ENCODE results near the gene ADGRA3. TPM values are rescaled to one million over a fixed set of nuclear protein-coding genes. Genes with fewer than 3 reads are reported as not detected.

ADGRA3 gene, protein sequence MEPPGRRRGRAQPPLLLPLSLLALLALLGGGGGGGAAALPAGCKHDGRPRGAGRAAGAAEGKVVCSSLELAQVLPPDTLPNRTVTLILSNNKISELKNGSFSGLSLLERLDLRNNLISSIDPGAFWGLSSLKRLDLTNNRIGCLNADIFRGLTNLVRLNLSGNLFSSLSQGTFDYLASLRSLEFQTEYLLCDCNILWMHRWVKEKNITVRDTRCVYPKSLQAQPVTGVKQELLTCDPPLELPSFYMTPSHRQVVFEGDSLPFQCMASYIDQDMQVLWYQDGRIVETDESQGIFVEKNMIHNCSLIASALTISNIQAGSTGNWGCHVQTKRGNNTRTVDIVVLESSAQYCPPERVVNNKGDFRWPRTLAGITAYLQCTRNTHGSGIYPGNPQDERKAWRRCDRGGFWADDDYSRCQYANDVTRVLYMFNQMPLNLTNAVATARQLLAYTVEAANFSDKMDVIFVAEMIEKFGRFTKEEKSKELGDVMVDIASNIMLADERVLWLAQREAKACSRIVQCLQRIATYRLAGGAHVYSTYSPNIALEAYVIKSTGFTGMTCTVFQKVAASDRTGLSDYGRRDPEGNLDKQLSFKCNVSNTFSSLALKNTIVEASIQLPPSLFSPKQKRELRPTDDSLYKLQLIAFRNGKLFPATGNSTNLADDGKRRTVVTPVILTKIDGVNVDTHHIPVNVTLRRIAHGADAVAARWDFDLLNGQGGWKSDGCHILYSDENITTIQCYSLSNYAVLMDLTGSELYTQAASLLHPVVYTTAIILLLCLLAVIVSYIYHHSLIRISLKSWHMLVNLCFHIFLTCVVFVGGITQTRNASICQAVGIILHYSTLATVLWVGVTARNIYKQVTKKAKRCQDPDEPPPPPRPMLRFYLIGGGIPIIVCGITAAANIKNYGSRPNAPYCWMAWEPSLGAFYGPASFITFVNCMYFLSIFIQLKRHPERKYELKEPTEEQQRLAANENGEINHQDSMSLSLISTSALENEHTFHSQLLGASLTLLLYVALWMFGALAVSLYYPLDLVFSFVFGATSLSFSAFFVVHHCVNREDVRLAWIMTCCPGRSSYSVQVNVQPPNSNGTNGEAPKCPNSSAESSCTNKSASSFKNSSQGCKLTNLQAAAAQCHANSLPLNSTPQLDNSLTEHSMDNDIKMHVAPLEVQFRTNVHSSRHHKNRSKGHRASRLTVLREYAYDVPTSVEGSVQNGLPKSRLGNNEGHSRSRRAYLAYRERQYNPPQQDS (N-terminal part only)
- 10 to 100 TPM; 32.0 to 33.8 TPM for total RNA-seq

GRCh38 chr4:22515888-22516541, at the start of gene ADGRA3:
ADGRA3 (minus strand) TSS chr4:22516066; CDS start chr4:22515784, 282 bp downstream.
- TF ChIP-seq, protein P1, sequence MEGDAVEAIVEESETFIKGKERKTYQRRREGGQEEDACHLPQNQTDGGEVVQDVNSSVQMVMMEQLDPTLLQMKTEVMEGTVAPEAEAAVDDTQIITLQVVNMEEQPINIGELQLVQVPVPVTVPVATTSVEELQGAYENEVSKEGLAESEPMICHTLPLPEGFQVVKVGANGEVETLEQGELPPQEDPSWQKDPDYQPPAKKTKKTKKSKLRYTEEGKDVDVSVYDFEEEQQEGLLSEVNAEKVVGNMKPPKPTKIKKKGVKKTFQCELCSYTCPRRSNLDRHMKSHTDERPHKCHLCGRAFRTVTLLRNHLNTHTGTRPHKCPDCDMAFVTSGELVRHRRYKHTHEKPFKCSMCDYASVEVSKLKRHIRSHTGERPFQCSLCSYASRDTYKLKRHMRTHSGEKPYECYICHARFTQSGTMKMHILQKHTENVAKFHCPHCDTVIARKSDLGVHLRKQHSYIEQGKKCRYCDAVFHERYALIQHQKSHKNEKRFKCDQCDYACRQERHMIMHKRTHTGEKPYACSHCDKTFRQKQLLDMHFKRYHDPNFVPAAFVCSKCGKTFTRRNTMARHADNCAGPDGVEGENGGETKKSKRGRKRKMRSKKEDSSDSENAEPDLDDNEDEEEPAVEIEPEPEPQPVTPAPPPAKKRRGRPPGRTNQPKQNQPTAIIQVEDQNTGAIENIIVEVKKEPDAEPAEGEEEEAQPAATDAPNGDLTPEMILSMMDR (IDR thresholded peaks at IDR 0.05) = no peak
- peak; percentile 8 for TF ChIP-seq POLR2AphosphoS5 (IDR thresholded peaks at IDR 0.05)
- TF ChIP-seq POLR2A (IDR thresholded peaks at IDR 0.05) = peak; percentile 51
- H3K27me3 ChIP-seq (replicated peaks; ENCODE audit: insufficient read depth) = no peaks in the 10 kb centered on the region
- H3K4me3 ChIP-seq = peak within 1 kb of the TSS; percentile 47 to 54
- intact Hi-C loops (cut with DNase I) = loop anchor here (5.0 to 10.0 kb wide), 2 partner anchors 101 to 161 kb away; no protein-coding TSS in a partner anchor
- H3K36me3 ChIP-seq = no peaks in the 10 kb centered on the region
- H3K27ac ChIP-seq = peak within 1 kb of the TSS; percentile 78 to 89
- 0% methylated on average over 29 of the region's 74 CpGs for WGBS
- H3K4me1 ChIP-seq (replicated peaks) = no peaks in the 10 kb centered on the region
- no peaks in the 10 kb centered on the region for H3K9me3 ChIP-seq
- peak; percentile 69 for DNase-seq (ENCODE audit: low spot score)

DNA sequence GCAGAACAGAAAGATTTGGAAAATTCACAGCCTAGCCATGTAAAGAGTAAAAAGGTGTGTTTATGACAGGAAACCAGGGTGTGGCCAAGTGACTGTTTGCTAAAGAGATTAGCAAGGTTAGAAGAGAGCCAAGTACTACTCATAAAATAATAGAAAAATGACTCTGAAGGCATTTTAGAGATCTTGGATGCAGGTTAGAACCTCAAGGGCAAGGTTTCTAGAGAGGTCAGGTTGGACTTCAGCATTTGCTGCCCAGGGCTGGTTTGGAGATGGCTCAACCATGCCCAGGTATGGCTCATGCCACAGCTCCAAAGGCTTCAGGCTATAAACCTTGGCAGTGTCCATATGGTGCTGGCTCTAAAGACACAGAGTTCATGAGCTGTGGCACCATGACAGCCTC, 40.6 kb upstream of the ADGRA3 start:
- peak; percentile 25 for TF ChIP-seq POLR2AphosphoS5 (IDR thresholded peaks at IDR 0.05)
- TF ChIP-seq, protein P1 (IDR thresholded peaks at IDR 0.05) = no peak
- no peak for TF ChIP-seq POLR2A (IDR thresholded peaks at IDR 0.05)
- H3K4me3 ChIP-seq = no peak overlapping the region
- no peaks in the 10 kb centered on the region for H3K4me1 ChIP-seq (replicated peaks)
- DNase-seq (ENCODE audit: low spot score) = peak; percentile 7
- intact Hi-C loops (cut with DNase I) = no loop called here
- no peaks in the 10 kb centered on the region for H3K36me3 ChIP-seq
- H3K27me3 ChIP-seq (replicated peaks; ENCODE audit: insufficient read depth) = no peaks in the 10 kb centered on the region
- H3K9me3 ChIP-seq = no peaks in the 10 kb centered on the region
- no peak overlapping the region for H3K27ac ChIP-seq

GRCh38 chr4:22554670-22555069, 38.8 kb upstream of the ADGRA3 start:
- no peaks in the 10 kb centered on the region for H3K36me3 ChIP-seq
- DNase-seq (ENCODE audit: low spot score) = no peak

DNA sequence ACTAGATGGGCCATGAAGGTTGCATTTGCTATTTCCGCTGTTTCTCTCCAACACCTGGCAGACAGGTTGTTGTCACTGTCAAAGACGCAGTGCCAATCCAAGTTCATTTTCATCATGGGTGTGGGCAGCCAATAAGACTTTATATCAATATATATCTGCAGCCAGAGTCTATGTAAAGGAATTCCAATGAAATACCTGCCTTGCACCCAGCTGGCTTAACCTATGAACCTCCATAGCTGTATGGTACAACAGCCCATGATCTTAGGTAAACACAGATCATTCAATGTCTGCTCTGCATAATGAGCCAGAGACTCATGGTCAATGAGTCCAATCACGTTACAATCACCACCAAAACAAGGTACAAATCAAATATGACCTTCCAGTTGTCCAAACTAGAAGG, 37.7 kb upstream of the ADGRA3 start:
- DNase-seq (ENCODE audit: low spot score) = no peak
- H3K9me3 ChIP-seq = no peaks in the 10 kb centered on the region
- H3K4me3 ChIP-seq = no peak overlapping the region
- no peaks in the 10 kb centered on the region for H3K27me3 ChIP-seq (replicated peaks; ENCODE audit: insufficient read depth)
- WGBS = 98% methylated on average over 3 of the region's 3 CpGs
- no peaks in the 10 kb centered on the region for H3K4me1 ChIP-seq (replicated peaks)
- no peak for TF ChIP-seq POLR2A (IDR thresholded peaks at IDR 0.05)
- no peak for TF ChIP-seq POLR2AphosphoS5 (IDR thresholded peaks at IDR 0.05)
- TF ChIP-seq, protein P1 (IDR thresholded peaks at IDR 0.05) = no peak
- no peaks in the 10 kb centered on the region for H3K36me3 ChIP-seq
- H3K27ac ChIP-seq = no peak overlapping the region
- intact Hi-C loops (cut with DNase I) = no loop called here

More at GRCh38 chr4:22554670-22555069, 38.8 kb upstream of the ADGRA3 start:
- Histone ChIP-seq H3K4me3 (no peak overlapping the region), H3K27me3 (replicated peaks; ENCODE audit: insufficient read depth) (no peaks in the 10 kb centered on the region), H3K4me1 (replicated peaks) (no peaks in the 10 kb centered on the region), H3K27ac (no peak overlapping the region), H3K9me3 (no peaks in the 10 kb centered on the region)
- 76% methylated on average over 2 of the region's 2 CpGs for WGBS
- intact Hi-C loops (cut with DNase I) = no loop called here
- TF ChIP-seq, protein P1 (IDR thresholded peaks at IDR 0.05) = no peak
- no peak for TF ChIP-seq POLR2A (IDR thresholded peaks at IDR 0.05)
- no peak for TF ChIP-seq POLR2AphosphoS5 (IDR thresholded peaks at IDR 0.05)
